Amniotic epithelial cell (primary cell): Measurements from ENCODE around the gene DGKQ.
"Not testable (repeated sequence)": the region's sequence is repeated elsewhere in the genome, so short reads cannot be mapped to it uniquely, and the experiment has no call there.

Source experiments
- DNase-seq: peaks from one replicate; pipeline ENCODE4 v3.0.0-alpha.2; 2010; ENCODE audit warnings: low read depth

DGKQ gene

GRCh38 chr4:1009542-1010394 lies 36.4 kb upstream of the DGKQ start:
- DNase-seq: peak; percentile 20

- DNase-seq: no peak
Measured at GRCh38 chr4:1008840-1009541, 35.6 kb upstream of the DGKQ start.

GRCh38 chr4:1006856-1007255 lies 33.5 kb upstream of the DGKQ start:
- DNase-seq: no peak

- DNase-seq: no peak
Measured at GRCh38 chr4:1004557-1005485, 31.5 kb upstream of the DGKQ start.

GRCh38 chr4:1004071-1004418 lies 30.7 kb upstream of the DGKQ start:
- no peak for DNase-seq

- no peak for DNase-seq
Measured at GRCh38 chr4:1003271-1004070, 30.1 kb upstream of the DGKQ start.

- DNase-seq: no peak
Measured at GRCh38 chr4:1002631-1003251, 29.4 kb upstream of the DGKQ start.

GRCh38 chr4:1002131-1002630 lies 28.8 kb upstream of the DGKQ start:
- peak; percentile 29 for DNase-seq

GRCh38 chr4:1001561-1002130 lies 28.3 kb upstream of the DGKQ start:
- DNase-seq: no peak

- no peak for DNase-seq
Measured at GRCh38 chr4:1000686-1001260, 27.4 kb upstream of the DGKQ start.

- DNase-seq: no peak
Measured at GRCh38 chr4:999882-1000425, 26.6 kb upstream of the DGKQ start.

- DNase-seq: not testable (repeated sequence)
Measured at GRCh38 chr4:999240-999863, 26.0 kb upstream of the DGKQ start.

- no peak for DNase-seq
Measured at GRCh38 chr4:998096-998691, 24.8 kb upstream of the DGKQ start.

- DNase-seq: no peak
Measured at GRCh38 chr4:997375-998071, 24.2 kb upstream of the DGKQ start.

- no peak for DNase-seq
Measured at GRCh38 chr4:996997-997374, 23.6 kb upstream of the DGKQ start.

GRCh38 chr4:996030-996996 lies 22.9 kb upstream of the DGKQ start:
- DNase-seq: no peak

GRCh38 chr4:995311-996026 lies 22.1 kb upstream of the DGKQ start:
- no peak for DNase-seq
